GM12874 (cell line): ENCODE data around the gene IFNL1.

Experiments
- CTCF ChIP-seq: IDR thresholded peaks from 2 replicates; pipeline ENCODE4 v1.5.1; 2011; ENCODE audit warnings: low read depth, mild to moderate bottlenecking, control low read depth, low read length, moderate library complexity; ENCODE audit not compliant: insufficient read depth

The IFNL1 gene

GRCh38 chr19:39345956-39346355, 49.7 kb downstream of the IFNL1 start:
- TF ChIP-seq CTCF, result no peak

- no peak for TF ChIP-seq CTCF
Observed at GRCh38 chr19:39347332-39348164, 51.3 kb downstream of the IFNL1 start.
